Measurements from ENCODE around the gene HSPA4.
A peak's percentile ranks its signal among the peaks of the same experiment; 100 is the strongest.
"Not testable (repeated sequence)": the region's sequence is repeated elsewhere in the genome, so short reads cannot be mapped to it uniquely, and the experiment has no call there.

HSPA4 gene

DNA sequence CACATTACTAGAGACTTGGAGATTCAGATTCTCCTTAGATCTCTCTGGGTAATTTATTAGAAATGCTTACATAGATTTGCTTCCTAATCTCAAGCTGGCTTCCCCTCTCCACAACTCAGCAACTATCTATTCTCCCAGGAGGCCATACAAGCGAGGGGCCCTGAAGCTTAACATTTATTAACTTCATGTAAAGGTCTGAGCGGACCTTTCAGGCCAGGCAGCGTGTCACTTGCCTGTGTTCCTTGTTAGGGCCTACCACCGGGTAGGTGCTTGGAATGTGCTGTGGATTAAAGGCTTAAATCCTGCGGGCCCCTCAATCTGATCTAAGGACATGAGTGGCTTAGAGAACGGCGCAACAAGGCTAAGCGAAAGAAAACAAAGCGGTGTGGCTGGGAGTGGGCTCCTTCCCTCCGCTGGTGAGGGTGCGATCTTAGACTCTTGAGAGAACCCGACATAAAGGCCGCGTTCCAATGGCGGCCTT is 712 bp upstream of the HSPA4 start:
- DNase-seq, result no peak

DNA sequence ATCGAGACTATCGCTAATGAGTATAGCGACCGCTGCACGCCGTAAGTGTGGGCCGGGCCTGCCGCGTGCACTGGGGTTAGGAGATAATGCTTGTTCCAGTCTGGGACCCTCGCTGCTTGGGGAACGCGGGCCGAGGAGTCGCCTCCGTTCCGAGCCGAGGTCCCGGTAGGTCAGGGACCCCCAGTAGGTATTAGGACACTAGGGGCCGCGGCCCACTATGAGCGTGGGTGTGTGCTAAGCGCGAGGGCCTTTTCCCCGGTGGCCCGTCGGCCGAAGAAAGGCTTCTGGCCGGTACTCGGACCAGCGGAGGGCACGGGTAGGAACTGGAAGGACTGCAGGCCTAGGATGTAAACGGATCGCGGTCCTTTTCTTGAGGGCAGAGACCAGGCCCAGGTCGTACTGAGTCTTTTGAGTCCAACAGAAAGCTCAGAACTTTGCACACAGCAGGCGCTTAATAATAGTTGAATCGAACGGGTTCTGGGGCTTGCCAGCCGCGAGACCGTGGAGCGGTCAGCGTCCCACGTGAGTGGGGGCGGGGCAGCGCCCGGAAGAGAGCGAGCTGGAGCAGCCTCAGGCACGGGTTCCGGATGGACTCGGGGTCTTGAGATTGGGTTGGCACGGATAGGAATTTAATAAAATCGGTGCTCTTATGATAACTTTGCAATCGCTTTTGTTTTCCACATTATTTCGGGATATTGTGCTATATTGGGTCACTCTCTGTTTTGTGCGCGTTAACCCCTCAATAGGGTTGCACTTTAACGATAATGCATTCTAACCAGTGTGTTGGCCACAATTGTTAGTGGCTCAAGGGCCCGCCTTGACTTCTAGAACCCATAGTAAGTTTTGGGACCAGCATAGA is 733 bp downstream of the HSPA4 start:
- peak; percentile 23 for DNase-seq

DNA sequence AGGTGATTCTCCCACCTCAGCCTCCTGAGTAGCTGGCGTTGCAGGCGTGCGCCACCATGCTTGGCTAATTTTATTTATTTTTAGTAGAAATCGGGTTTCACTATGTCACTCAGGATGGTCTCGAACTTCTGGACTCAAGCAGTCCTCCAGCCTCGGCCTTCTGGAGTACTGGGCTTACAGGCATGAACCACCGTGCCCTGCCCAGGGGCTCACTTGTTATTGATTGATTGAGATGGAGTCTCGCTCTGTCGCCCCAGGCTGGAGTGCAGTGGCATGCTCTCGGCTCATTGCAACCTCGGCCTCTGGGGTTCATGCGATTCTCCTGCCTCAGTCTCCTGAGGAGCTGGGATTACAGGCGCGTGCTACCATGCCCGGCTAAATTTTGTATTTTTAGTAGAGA is 1.6 kb downstream of the HSPA4 start:
- no peak for DNase-seq

DNA sequence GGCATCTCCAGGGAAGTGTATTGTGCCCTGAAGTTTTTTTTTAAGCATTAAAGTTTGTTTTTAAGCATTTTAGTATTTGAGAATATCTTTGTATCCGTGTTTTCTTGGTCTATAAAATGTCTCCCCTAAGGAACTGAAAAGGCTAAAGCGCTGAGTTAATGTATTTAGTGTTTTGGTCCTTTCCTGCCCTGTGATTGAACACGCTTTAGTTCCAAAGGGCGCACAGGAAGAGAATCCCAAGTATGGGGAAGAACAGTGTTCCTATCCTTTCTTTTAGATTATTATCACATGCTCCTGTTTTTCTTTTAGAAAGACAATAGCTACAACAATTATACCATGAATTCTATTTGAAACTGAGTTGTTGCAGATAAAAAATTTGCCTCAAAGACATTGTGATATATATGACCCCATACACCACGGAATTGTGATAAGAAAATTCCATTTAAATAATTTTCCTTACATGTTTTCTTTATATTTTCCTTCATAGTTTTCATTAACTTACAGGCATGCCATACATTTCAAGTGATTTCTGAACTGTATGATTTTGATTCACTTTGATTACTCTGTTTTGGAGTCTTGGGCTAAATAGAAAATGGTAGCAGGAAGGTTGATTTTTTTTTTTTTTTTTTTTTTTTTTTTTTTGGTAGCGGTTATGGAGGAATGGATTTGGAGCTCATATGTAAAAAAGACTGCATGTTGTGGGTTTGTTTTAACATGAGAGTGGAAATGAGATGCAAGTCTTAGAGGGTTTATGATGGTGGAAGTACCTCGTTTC is 3.1 kb downstream of the HSPA4 start:
- DNase-seq, result no peak

DNA sequence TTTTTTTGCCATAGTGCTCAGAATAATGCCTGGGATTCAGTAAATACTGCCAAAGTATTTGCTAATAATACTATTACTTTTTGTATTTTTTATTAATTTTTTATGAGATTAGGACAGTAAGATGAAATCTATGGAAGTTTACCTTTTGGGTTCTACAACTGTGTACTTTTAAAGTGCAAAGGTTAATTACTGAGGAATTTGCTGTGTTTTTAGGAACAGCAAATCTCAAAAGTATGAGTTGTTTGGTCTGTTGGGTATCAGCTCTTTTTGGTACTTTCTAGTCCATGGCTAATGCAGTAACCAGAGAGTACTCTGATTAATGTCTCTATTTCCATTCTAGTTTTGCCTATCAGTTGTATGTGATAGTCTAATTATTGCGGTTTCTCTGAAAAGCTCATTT is 5.1 kb downstream of the HSPA4 start:
- DNase-seq, result no peak

GRCh38 chr5:133059621-133060020 is 7.8 kb downstream of the HSPA4 start:
- DNase-seq, result no peak

DNA sequence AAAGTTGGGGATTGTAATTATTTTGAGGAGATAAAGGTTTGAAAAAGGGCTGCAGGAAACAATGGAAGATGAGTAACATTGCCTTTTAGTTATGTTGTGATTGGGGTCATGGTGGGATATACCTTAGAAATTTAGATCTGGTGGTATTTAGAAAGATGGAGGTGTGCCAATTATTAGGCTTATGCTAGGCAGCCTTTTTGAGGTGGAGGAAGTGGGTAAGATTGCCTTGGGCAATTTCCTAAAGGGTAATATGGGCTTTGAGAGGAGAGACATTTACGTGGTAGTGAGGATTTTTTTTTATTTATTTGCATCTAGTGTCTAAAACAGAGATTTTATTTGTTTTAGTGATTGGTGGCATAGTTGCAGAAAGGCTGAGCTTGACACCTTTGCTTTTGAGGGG is 10.5 kb downstream of the HSPA4 start:
- no peak for DNase-seq

- no peak for DNase-seq
These were observed 12.2 kb downstream of the HSPA4 start for GRCh38 chr5:133063965-133064364.

DNA sequence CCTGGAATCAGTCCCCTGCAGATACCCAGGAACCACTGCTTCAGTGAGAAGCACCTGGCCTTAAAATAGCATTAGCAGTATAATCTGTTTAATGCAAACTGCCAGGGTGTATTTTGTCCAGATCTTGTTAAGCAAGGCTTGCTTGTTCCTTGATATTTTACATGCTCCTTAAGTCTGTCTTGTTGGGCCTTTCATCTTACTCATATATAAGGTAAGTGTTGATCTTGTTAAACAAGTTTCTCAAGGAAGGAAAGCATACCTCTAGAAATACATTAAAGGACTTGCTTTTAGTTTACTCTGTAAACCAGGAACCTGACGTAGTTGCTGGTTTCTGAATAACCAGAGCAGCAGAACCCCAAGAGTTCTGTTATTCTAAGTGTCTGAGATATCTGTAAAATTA is 13.7 kb downstream of the HSPA4 start:
- no peak for DNase-seq

GRCh38 chr5:133066045-133066444 is 14.2 kb downstream of the HSPA4 start:
- no peak for DNase-seq

DNA sequence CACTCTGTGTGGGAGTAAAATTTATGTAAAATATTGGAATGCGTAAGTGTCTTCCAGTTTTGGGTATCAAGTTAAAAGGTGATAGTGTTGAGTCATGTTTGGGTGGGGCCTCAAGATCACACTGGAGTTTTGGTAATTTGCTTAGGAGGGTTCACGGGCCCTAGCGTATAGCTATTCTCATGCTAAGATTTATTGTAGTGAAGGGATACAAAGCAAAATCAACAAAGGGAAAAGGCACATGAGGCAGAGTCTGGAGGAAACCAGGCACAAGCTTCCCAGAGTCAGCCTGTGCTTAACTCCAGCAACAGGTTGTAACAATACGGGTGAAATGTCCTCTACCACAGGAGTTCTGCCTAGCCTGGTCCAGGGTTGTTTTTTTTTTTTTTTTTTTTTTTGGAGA is 20.2 kb downstream of the HSPA4 start:
- no peak for DNase-seq

- no peak for DNase-seq
These were observed 24.0 kb downstream of the HSPA4 start for GRCh38 chr5:133075572-133076536.

DNA sequence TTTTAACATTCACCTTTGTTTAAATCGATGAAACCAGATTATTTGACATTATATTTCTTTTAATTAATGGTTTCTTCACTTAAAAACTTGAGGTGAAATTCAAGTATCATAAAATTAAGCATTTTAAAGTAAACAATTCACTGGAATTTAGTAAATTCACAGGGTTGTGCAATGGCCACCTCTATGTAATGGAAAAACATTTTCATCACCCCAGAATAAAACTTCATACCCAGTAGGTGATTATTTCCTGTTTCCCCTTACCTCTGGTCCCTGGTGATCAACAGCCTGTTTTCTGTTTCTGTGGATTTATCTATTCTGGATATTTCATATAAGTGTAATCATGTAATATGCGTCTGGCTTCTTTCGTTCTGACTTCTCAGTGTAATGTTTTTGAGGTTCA is 27.2 kb downstream of the HSPA4 start:
- no peak for DNase-seq

- no peak for DNase-seq
These were observed 29.2 kb downstream of the HSPA4 start for GRCh38 chr5:133081036-133081435.

GRCh38 chr5:133081703-133082102 is 29.9 kb downstream of the HSPA4 start:
- DNase-seq, result no peak

GRCh38 chr5:133082128-133082527 is 30.3 kb downstream of the HSPA4 start:
- DNase-seq, result no peak

GRCh38 chr5:133083901-133084300 is 32.1 kb downstream of the HSPA4 start:
- DNase-seq, result no peak

DNA sequence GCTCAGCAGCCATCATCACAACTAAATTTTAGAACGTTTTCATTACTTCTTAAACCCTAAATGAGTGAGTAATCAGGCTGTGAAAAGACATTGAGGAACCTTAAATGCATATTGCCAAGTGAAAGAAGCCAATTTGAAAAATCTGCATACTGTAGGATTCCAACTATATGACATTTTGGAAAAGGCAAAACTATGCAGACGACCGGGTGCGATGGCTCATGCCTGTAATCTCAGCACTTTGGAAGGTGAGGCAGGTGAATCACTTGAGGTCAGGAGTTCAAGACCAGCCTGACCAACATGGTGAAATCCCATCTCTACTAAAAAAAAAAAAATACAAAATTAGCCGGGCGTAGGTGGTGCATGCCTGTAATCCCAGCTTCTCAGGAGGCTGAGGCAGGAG is 33.4 kb downstream of the HSPA4 start:
- not testable (repeated sequence) for DNase-seq

- DNase-seq, result no peak
These were observed 34.6 kb downstream of the HSPA4 start for GRCh38 chr5:133086366-133086875.

GRCh38 chr5:133088064-133088463 is 36.3 kb downstream of the HSPA4 start:
- no peak for DNase-seq

GRCh38 chr5:133091034-133091433 is 39.2 kb downstream of the HSPA4 start:
- DNase-seq, result no peak

- DNase-seq, result no peak
These were observed 54.5 kb downstream of the HSPA4 start for GRCh38 chr5:133106343-133106742.

All from central memory CD4-positive, alpha-beta T cell (primary cell).